Measurements from ENCODE around the gene PRKCB. TPM values are rescaled to one million over a fixed set of nuclear protein-coding genes. Genes with fewer than 3 reads are reported as not detected.

The PRKCB gene
- total RNA-seq, 4 donors from 2014 or later = 0.29 to 9.5 (median 2.9) TPM

GRCh38 chr16:24117680-24118079 lies 281.9 kb downstream of the PRKCB start:
- no peak overlapping the region for H3K27ac ChIP-seq
- no peaks in the 10 kb centered on the region for H3K4me1 ChIP-seq
- intact Hi-C loops (cut with DNase I; ENCODE audit: low total_unique reads) = no loop called here
- no peak overlapping the region for H3K4me3 ChIP-seq
- H3K27me3 ChIP-seq = no peaks in the 10 kb centered on the region
- TF ChIP-seq POLR2A (IDR thresholded peaks at IDR 0.05) (no peak), CTCF (IDR thresholded peaks at IDR 0.05) (no peak)
- no peaks in the 10 kb centered on the region for H3K9me3 ChIP-seq
- H3K36me3 ChIP-seq = no peaks in the 10 kb centered on the region
- DNase-seq = no peak

GRCh38 chr16:24118126-24118821 lies 282.5 kb downstream of the PRKCB start:
- intact Hi-C loops (cut with DNase I; ENCODE audit: low total_unique reads) = no loop called here

GRCh38 chr16:24119807-24120206 lies 284.0 kb downstream of the PRKCB start:
- Histone ChIP-seq H3K4me1 (no peaks in the 10 kb centered on the region), H3K36me3 (no peaks in the 10 kb centered on the region), H3K27me3 (no peaks in the 10 kb centered on the region), H3K9me3 (no peaks in the 10 kb centered on the region), H3K4me3 (no peak overlapping the region), H3K27ac (no peak overlapping the region)
- intact Hi-C loops (cut with DNase I; ENCODE audit: low total_unique reads) = no loop called here
- DNase-seq = no peak
- TF ChIP-seq POLR2A (IDR thresholded peaks at IDR 0.05) (no peak), CTCF (IDR thresholded peaks at IDR 0.05) (no peak)

More at GRCh38 chr16:24118126-24118821, 282.5 kb downstream of the PRKCB start:
- H3K36me3 ChIP-seq = no peaks in the 10 kb centered on the region
- no peak overlapping the region for H3K27ac ChIP-seq
- no peak for TF ChIP-seq CTCF (IDR thresholded peaks at IDR 0.05)
- no peak for TF ChIP-seq POLR2A (IDR thresholded peaks at IDR 0.05)
- H3K4me3 ChIP-seq = no peak overlapping the region
- no peaks in the 10 kb centered on the region for H3K4me1 ChIP-seq
- H3K27me3 ChIP-seq = no peaks in the 10 kb centered on the region
- DNase-seq = no peak
- no peaks in the 10 kb centered on the region for H3K9me3 ChIP-seq

GRCh38 chr16:24123275-24123674 lies 287.5 kb downstream of the PRKCB start:
- Histone ChIP-seq H3K4me3 (no peak overlapping the region), H3K27me3 (no peaks in the 10 kb centered on the region), H3K27ac (no peak overlapping the region), H3K36me3 (no peaks in the 10 kb centered on the region), H3K4me1 (no peaks in the 10 kb centered on the region), H3K9me3 (no peaks in the 10 kb centered on the region)
- intact Hi-C loops (cut with DNase I; ENCODE audit: low total_unique reads) = no loop called here
- TF ChIP-seq CTCF (IDR thresholded peaks at IDR 0.05) = no peak
- no peak for TF ChIP-seq POLR2A (IDR thresholded peaks at IDR 0.05)
- DNase-seq = no peak

- intact Hi-C loops (cut with DNase I; ENCODE audit: low total_unique reads) = no loop called here
- TF ChIP-seq POLR2A (IDR thresholded peaks at IDR 0.05) (no peak), CTCF (IDR thresholded peaks at IDR 0.05) (no peak)
- DNase-seq = no peak
- H3K9me3 ChIP-seq = no peaks in the 10 kb centered on the region
- H3K27me3 ChIP-seq = no peaks in the 10 kb centered on the region
- no peak overlapping the region for H3K27ac ChIP-seq
- no peaks in the 10 kb centered on the region for H3K4me1 ChIP-seq
- H3K4me3 ChIP-seq = no peak overlapping the region
- no peaks in the 10 kb centered on the region for H3K36me3 ChIP-seq
Measured at GRCh38 chr16:24124291-24124690, 288.5 kb downstream of the PRKCB start.
